H1 (cell line): ENCODE data around the gene DLG5. TPM values are rescaled to one million over a fixed set of nuclear protein-coding genes. Genes with fewer than 3 reads are reported as not detected.

ENCODE experiments used
- CTCF ChIA-PET: fragments of 300-600 bp; sonication (Branson Sonifier 250); formaldehyde crosslinking; loops from one replicate; lab custom pipeline; 2021; ENCODE audit not compliant: partially characterized antibody; lab: Charles Lee
- POLR2A ChIA-PET: fragments of 300-600 bp; sonication (Branson Sonifier 250); formaldehyde crosslinking; loops from one replicate; lab custom pipeline; 2021; ENCODE audit warnings: inconsistent platforms; ENCODE audit not compliant: partially characterized antibody; lab: Charles Lee
- DNase-seq, 2 experiments: peaks; one replicate each; pipeline versions ENCODE4 v3.0.0 to v3.0.0-alpha.2; 2010 to 2022; ENCODE audit warnings: low spot score in 2 of 2, low read depth in 1 of 2, mixed read lengths in 1 of 2
- FAIRE-seq: peaks from 2 replicates; lab custom pipeline; 2011; peaks lifted over from hg19 to GRCh38; lab: Jason Lieb, UNC
- H2AFZ ChIP-seq: 2 replicates; pipeline ENCODE4 v1.8.1; 2012; ENCODE audit warnings: low read length, inconsistent platforms
- H2AK5ac ChIP-seq: 2 replicates; pipeline ENCODE4 v1.6.1; 2013; ENCODE audit warnings: low read depth, low read length
- H2BK120ac ChIP-seq: replicated peaks from 2 replicates; pipeline ENCODE3; 2013; ENCODE audit warnings: low read depth, low read length, inconsistent platforms
- H2BK12ac ChIP-seq: 2 replicates; pipeline ENCODE4 v1.6.1; 2013; ENCODE audit warnings: low read depth, low read length
- H2BK15ac ChIP-seq: 2 replicates; pipeline ENCODE4 v1.6.1; 2013; ENCODE audit warnings: low read length
- H2BK20ac ChIP-seq: 2 replicates; pipeline ENCODE4 v1.6.1; 2013; ENCODE audit warnings: low read length
- H2BK5ac ChIP-seq: 2 replicates; pipeline ENCODE4 v1.6.1; 2013; ENCODE audit warnings: low read depth, low read length
- H3K14ac ChIP-seq: 2 replicates; pipeline ENCODE4 v1.6.1; 2013; ENCODE audit warnings: inconsistent platforms; ENCODE audit not compliant: insufficient read length
- H3K18ac ChIP-seq: 2 replicates; pipeline ENCODE4 v1.6.1; 2013; ENCODE audit warnings: low read length; ENCODE audit errors: extremely low read depth
- H3K23ac ChIP-seq: 2 replicates; pipeline ENCODE4 v1.6.1; 2013; ENCODE audit warnings: inconsistent platforms; ENCODE audit not compliant: insufficient read length
- H3K23me2 ChIP-seq: 2 replicates; pipeline ENCODE4 v1.6.1; 2013; ENCODE audit warnings: low read depth, low read length
- H3K27ac ChIP-seq: 2 replicates; pipeline ENCODE4 v1.6.1; 2011; ENCODE audit warnings: low read depth, low read length, inconsistent platforms
- H3K27me3 ChIP-seq, 4 experiments: replicated peaks in 1 of 4; 1 replicate in 1 of 4; 2 replicates in 3 of 4; pipeline versions ENCODE4 v1.6.1 to v1.8.1; 2011 to 2013; ENCODE audit warnings: low read length in 3 of 4, mild to moderate bottlenecking in 3 of 4, inconsistent platforms in 2 of 4, mixed read lengths in 2 of 4, moderate library complexity in 1 of 4; ENCODE audit not compliant: control insufficient read depth in 3 of 4, insufficient read depth in 3 of 4; ENCODE audit errors: extremely low read depth in 1 of 4
- H3K36me3 ChIP-seq, 4 experiments: 2 replicates each; pipeline versions ENCODE4 v1.6.1 to v1.8.1; 2011 to 2013; ENCODE audit warnings: mild to moderate bottlenecking in 4 of 4, low read length in 3 of 4, moderate library complexity in 2 of 4, control low read depth in 1 of 4, inconsistent platforms in 1 of 4; ENCODE audit not compliant: insufficient read depth in 4 of 4, control insufficient read depth in 2 of 4
- H3K4ac ChIP-seq: replicated peaks from 2 replicates; pipeline ENCODE3; 2013; ENCODE audit warnings: low read length, low read depth, mixed read lengths, inconsistent platforms; ENCODE audit not compliant: insufficient read length
- H3K4me1 ChIP-seq, 4 experiments: replicated peaks in 1 of 4; 1 replicate in 1 of 4; 2 replicates in 3 of 4; pipeline versions ENCODE4 v1.6.1 to v1.8.1; 2011 to 2013; ENCODE audit warnings: low read length in 3 of 4, inconsistent platforms in 2 of 4, mixed read lengths in 1 of 4; ENCODE audit not compliant: insufficient read depth in 4 of 4, control insufficient read depth in 3 of 4
- H3K4me2 ChIP-seq, 2 experiments: 2 replicates each; pipeline versions ENCODE4 v1.6.1 to v1.8.1; 2011 to 2013; ENCODE audit warnings: low read depth in 2 of 2, low read length in 2 of 2, control low read depth in 1 of 2, inconsistent platforms in 1 of 2, mild to moderate bottlenecking in 1 of 2; ENCODE audit not compliant: insufficient read depth in 1 of 2
- H3K4me3 ChIP-seq, 4 experiments: fragments of 200-600, 300-600 bp in 1 of 4; sonication (generic), shearing (Covaris generic), sonication (Bioruptor Twin) in 1 of 4; 2 replicates each; pipeline versions ENCODE4 v1.5.1 to v1.8.1; 2011 to 2016; ENCODE audit warnings: low read length in 4 of 4, low read depth in 3 of 4, control low read depth in 2 of 4, inconsistent platforms in 2 of 4, mild to moderate bottlenecking in 2 of 4, mixed read lengths in 1 of 4, moderate library complexity in 1 of 4; ENCODE audit not compliant: insufficient read depth in 2 of 4; ENCODE audit errors: extremely low read depth in 1 of 4
- H3K56ac ChIP-seq: replicated peaks from 2 replicates; pipeline ENCODE3; 2013; ENCODE audit warnings: low read depth, mild to moderate bottlenecking, mixed read lengths, low read length, inconsistent platforms; ENCODE audit not compliant: insufficient read length
- H3K79me1 ChIP-seq: 2 replicates; pipeline ENCODE4 v1.6.1; 2013; ENCODE audit warnings: low read depth, low read length, control low read depth
- H3K79me2 ChIP-seq, 2 experiments: 2 replicates each; pipeline versions ENCODE4 v1.6.1 to v1.8.1; 2012 to 2013; ENCODE audit warnings: low read length in 2 of 2, mild to moderate bottlenecking in 2 of 2, inconsistent platforms in 1 of 2; ENCODE audit not compliant: insufficient read depth in 2 of 2, control insufficient read depth in 1 of 2
- H3K9ac ChIP-seq, 4 experiments: replicated peaks in 1 of 4; 1 replicate in 1 of 4; 2 replicates in 3 of 4; pipeline versions ENCODE4 v1.6.1 to v1.8.1; 2011 to 2013; ENCODE audit warnings: low read depth in 3 of 4, low read length in 3 of 4, control low read depth in 2 of 4, mild to moderate bottlenecking in 2 of 4, moderate library complexity in 2 of 4, inconsistent platforms in 1 of 4; ENCODE audit errors: extremely low read depth in 1 of 4
- H3K9me3 ChIP-seq, 2 experiments: 2 replicates each; pipeline versions ENCODE4 v1.6.1 to v1.8.1; 2012 to 2013; ENCODE audit warnings: mild to moderate bottlenecking in 2 of 2, moderate library complexity in 2 of 2, control low read depth in 1 of 2, inconsistent platforms in 1 of 2, low read depth in 1 of 2, low read length in 1 of 2, mixed read lengths in 1 of 2; ENCODE audit not compliant: insufficient read depth in 2 of 2
- H4K20me1 ChIP-seq, 2 experiments: replicated peaks in 1 of 2; 2 replicates each; pipeline versions ENCODE3 to v1.8.1; 2011 to 2013; ENCODE audit warnings: inconsistent platforms in 2 of 2, low read length in 2 of 2, mild to moderate bottlenecking in 1 of 2; ENCODE audit not compliant: insufficient read depth in 2 of 2, control insufficient read depth in 1 of 2
- H4K5ac ChIP-seq: 2 replicates; pipeline ENCODE4 v1.6.1; 2013; ENCODE audit warnings: low read length, low read depth, mixed read lengths, inconsistent platforms; ENCODE audit not compliant: insufficient read length
- H4K8ac ChIP-seq: 2 replicates; pipeline ENCODE4 v1.8.0; 2013; ENCODE audit warnings: mild to moderate bottlenecking, moderate library complexity, low read length, inconsistent platforms; ENCODE audit not compliant: insufficient read depth; ENCODE audit errors: extremely low read depth
- H4K91ac ChIP-seq: replicated peaks from 2 replicates; pipeline ENCODE3; 2013; ENCODE audit warnings: low read length, mixed read lengths, inconsistent platforms; ENCODE audit not compliant: insufficient read length
- ASH2L ChIP-seq: fragments of 200-600, 300-600 bp; sonication (generic); IDR thresholded peaks from one replicate; pipeline ENCODE4 v1.7.1; 2017; ENCODE audit warnings: low read length
- CHD2 ChIP-seq: IDR thresholded peaks from 2 replicates; pipeline ENCODE4 v1.6.1; 2012; ENCODE audit warnings: low read length, improper control_type of control experiment
- SP1 ChIP-seq: IDR thresholded peaks from 2 replicates; pipeline ENCODE4 v1.6.1; 2011; ENCODE audit warnings: low read depth, low read length
- TAF1 ChIP-seq: IDR thresholded peaks from 2 replicates; pipeline ENCODE4 v1.6.1; 2011; ENCODE audit warnings: mild to moderate bottlenecking, low read depth, low read length
- ZNF274 ChIP-seq: IDR thresholded peaks from 2 replicates; pipeline ENCODE4 v1.7.0; 2012; ENCODE audit warnings: low read length, borderline replicate concordance; ENCODE audit errors: extremely low read depth
- WGBS, 2 experiments: shearing (Covaris generic) in 1 of 2; methylation state at CpG; one replicate each; pipeline versions ENCODE4 v1.1.6 to v1.1.7; 2013 to 2015; ENCODE audit warnings: low lambda C conversion rate in 2 of 2, mixed read lengths in 2 of 2, inconsistent platforms in 1 of 2, low coverage in 1 of 2, missing lambda C conversion rate in 1 of 2; ENCODE audit not compliant: insufficient replicate concordance in 2 of 2, insufficient coverage in 1 of 2, insufficient read length in 1 of 2; ENCODE audit errors: extremely low coverage in 1 of 2, missing lambda C conversion rate in 1 of 2; 5-methylcytosine and 5-hydroxymethylcytosine counted together
- polyA plus RNA-seq, 7 experiments: library from polyadenylated mRNA; depleted of rRNA in 3 of 7; stranded (reverse) in 5 of 7; unstranded in 2 of 7; fragments of >200 nt in 5 of 7; fragments of 200-250 nt in 2 of 7; gene quantifications; 1 replicate in 5 of 7; 2 replicates in 1 of 7; 4 replicates in 1 of 7; pipeline versions ENCODE4 v1.2.1 to v1.2.3, GENCODE V29; 2011 to 2013; ENCODE audit warnings: missing spikeins in 2 of 7, mixed read lengths in 2 of 7
- total RNA-seq: library from RNA; stranded (reverse); fragmentation: NEBNext Ultra II Directional; extraction: Animal tissue kit (Norgen Biotek cat#: 25700); gene quantifications from 2 replicates; pipeline ENCODE4 v1.2.1, GENCODE V29; 2021

Gene DLG5
- total and polyA plus RNA-seq, 2 of the 8 experiments (the other 6 are each of a cell fraction or from before 2014, with no cell fraction given): 15.6 to 71.4 TPM

GRCh38 chr10:77909021-77909748, 17.4 kb downstream of the DLG5 start:
- Histone ChIP-seq H2BK5ac (no peak overlapping the region), H3K56ac (no peak overlapping the region), H2AFZ (no peak overlapping the region), H3K4ac (no peak overlapping the region), H3K79me1 (peaks cover 22% of the 10 kb centered on the region), H3K14ac (no peak overlapping the region), H2BK15ac (no peak overlapping the region), H3K36me3 (no peaks in the 10 kb centered on the region), H3K4me3 (no peak overlapping the region), H3K9ac (no peak overlapping the region), H3K18ac (no peak overlapping the region), H3K9me3 (no peaks in the 10 kb centered on the region), H3K23me2 (no peaks in the 10 kb centered on the region), H2BK120ac (no peak overlapping the region), H3K79me2 (peaks cover 10 to 96% of the 10 kb centered on the region in 2 experiments), H3K4me2 (no peak overlapping the region), H3K27me3 (no peaks in the 10 kb centered on the region), H4K8ac (no peak overlapping the region), H4K5ac (no peak overlapping the region), H2AK5ac (no peak overlapping the region), H4K20me1 (peaks cover 0 to 6% of the 10 kb centered on the region in 2 experiments), H3K4me1 (peaks cover 0 to 6% (median 4%) of the 10 kb centered on the region in 4 experiments; a peak in 5 of 7 replicates), H4K91ac (no peak overlapping the region), H2BK12ac (no peak overlapping the region), H2BK20ac (no peak overlapping the region), H3K27ac (no peak overlapping the region), H3K23ac (no peak overlapping the region)
- DNase-seq (no peak), FAIRE-seq (no peak)
- 93% methylated on average over 9 of the region's 9 CpGs; no CpG with 5 or more reads in 1 of the 2 experiments for WGBS, 2 experiments
- no peak for TF ChIP-seq ASH2L
- TF ChIP-seq CHD2: no peak
- no peak for TF ChIP-seq ZNF274
- no peak for TF ChIP-seq TAF1
- TF ChIP-seq SP1: no peak
- ChIA-PET POLR2A (interaction anchor here (0.7 to 2.7 kb wide), 7 partner anchors 17 to 245 kb away, joined by 3 to 8 read pairs (median 3); partner anchors contain the start of gene DLG5), CTCF (interaction anchor here (0.6 to 5.1 kb wide), 15 partner anchors 9 to 303 kb away, joined by 3 to 38 read pairs (median 4); no protein-coding TSS in a partner anchor)
